ENCODE data around the gene TEX14.

Gene TEX14

DNA sequence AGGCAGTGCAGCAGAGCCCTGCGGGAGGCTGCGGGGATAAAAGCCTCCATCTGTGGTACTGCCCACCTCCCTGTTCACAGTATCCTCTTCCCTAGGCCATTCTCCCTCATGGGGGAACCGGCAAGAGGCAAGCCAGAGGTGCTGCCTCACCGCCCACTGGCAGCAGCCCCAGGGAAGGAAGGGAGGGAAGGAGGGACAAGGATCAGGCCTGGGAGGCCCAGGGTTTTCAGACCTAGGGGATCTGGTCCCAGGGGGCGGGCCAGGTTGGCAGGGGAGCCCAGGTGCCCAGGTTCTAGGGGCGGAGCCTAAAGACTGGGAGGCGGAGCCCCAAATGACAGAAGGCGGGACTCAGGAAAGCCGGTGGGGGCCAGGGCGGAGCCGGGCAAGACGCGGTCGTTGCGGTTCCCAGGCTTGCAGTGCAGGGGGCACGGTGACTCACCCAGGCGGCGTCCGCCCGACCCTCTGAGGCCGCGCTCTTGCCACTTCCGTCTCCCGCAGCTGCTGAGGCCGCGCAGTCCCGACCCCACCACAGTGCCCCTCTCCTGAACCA is 174.4 kb downstream of the TEX14 start:
- DNase-seq, result no peak

DNA sequence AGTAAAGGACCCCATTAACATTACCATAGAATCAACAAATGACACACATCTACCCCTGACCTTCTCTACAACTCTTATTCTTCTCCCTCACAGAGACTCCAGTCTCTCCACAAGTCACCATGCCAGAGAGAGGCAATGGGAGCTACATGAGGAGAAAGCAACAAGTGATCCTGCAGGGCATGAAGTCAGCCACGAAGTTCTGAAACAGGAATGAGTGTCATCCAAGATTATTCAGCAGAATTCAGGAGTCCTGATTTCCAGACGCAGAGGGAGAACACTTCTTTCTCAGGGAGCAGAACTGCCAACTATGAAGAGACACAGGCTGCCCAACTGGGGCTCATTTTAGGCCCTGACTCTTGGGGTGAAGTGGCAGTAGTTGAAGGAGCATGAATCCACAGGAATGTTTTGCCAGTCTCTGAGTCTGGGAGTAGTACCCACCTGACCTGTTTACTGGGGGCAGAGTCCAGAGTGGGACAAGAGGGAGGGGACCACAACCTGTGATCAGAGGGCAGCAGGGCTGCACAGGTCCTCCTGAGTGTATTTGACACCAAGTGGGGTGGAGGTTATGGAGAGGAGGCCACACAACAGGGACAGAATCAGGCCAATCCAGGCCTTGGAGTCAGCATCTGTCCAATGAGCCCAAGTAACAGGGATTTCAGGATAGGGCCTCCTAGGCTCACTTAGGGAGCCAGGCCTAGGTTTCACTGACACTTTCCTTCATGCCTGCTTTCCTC is 175.0 kb downstream of the TEX14 start:
- DNase-seq, result no peak

DNA sequence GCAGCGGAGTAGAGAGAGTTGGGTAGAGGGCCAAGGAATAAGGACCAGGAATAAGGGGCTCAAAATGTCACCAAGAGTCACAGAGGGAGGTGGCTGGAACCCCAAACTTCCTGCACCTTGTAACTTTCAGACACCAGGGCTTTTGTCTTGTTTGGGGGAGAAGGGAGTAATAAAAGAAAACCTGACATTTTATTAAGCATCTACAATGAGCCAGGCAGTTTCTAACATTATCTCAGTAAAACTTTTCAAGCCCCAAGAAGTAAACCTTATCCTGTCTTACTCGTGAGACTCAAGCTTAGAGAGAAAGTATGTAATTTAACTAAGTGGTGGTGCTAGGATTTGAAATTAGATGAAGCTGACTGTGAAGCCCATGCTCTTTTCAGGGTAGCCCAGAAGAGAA is 176.6 kb downstream of the TEX14 start:
- no peak for DNase-seq

DNA sequence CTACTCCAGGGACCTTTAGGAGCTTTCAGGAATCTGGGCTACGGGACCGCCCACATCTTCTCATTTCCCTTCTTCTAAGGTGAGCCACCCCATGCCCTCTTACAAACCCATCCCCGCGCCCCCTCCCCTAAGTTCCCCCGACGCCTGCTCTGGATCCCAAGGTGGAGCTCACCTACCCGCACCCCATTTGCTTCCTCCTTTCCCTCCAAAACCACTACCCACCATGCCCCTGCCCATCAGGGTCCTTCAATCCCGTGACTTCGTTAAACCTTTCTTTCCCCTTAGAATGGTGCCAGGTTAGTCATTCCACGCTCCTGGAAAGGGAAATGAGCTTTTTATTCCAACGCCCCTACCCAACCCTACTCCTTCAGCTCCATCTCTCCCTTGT is 177.1 kb downstream of the TEX14 start:
- DNase-seq, result no peak

DNA sequence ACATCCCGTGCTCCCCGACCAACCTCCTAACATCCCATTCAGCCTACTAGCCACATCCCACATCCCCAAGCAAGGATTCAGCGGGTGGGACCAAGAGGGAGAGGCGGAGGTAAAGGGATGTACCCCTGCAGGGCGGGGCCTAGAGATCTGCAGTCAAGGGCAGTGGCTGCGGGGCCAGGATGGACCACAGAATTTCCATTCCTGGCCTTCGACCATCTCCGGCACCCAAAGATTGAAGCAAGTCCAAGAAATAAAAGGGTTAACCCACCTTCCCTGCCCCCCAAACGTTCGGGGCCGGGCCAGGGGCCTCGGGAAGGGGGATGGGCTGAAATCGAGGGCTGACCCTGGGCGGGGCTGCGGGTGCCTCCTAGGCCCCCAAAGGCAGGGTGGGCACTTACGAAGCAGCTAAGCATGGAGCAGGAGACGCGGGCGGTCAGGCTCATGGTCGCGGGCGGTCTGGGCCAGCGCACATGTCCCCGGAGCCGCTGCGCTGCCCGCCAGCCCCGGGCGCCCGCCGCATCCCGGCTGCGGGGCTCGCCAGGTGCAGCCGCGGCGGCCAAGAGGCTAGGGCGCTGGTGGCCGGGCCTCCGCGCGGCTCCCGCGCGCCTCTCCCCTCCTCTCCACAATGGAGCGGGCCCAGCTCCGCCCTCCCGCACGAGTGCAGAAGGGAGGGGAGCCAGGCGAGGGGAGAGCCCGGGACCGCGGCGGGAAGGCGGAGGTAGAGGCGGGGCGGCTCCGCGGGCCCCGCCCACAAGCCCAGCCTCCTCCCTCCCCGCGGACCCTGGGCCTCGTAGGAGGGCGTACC is 177.7 kb downstream of the TEX14 start, which contains the start of gene MTMR4:
Gene MTMR4 (minus strand): TSS at position 674 of the 805 bp plus-strand sequence. CDS start 231 bp downstream, at position 443.
- DNase-seq, result peak; percentile 79

DNA sequence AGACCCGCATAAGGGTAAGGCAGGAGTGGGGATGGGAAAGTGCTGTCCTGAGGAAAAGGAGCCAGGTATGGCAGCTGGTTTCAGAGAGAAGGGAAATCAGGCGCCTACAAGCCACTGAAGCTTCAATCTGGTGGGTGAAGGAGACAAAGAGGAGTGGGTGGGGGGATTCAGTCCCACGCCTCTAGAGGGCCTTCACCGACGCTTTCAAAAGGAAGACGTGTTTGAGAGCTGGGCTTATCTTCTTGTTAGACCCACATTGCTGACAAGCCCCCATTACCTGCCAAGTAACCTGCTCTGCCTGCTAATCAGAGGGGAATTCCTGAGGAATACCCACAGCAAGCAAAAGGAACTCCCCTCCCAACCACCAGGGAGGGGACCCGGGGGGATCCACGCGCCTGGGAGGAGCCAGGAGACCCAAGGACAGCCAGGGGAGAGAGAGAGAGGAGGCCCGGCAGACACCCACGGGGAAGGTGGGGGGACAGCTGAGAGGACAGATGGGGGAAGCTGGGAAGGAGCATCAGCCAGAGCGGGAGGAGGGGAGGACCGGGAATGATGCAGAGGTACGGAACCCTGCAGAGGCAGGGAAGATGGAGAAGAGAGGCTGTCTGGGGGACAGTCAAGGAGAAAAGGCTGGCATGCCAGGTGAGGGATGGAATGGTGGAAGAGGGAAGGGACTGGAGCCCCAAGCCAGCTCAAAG is 178.4 kb downstream of the TEX14 start:
- DNase-seq, result peak; percentile 19

DNA sequence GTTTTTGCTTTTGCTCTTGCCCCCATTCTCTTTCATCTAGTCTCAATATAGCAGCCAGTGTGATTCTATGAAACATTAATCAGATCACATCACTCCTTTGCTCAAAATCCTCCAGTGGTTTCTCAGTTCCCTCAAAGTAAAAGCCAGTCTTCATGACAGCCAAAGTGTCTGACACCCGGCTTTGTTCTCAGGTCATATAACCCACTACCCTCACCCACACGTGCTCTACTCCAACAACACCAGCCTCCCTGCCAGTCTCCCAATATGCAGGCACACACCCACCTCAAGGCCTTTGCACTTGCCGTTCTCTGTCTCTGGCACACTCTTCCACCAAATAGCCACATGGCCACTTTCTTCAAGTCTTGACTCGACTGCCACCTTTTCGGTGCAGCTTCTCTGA is 181.8 kb downstream of the TEX14 start:
- no peak for DNase-seq

DNA sequence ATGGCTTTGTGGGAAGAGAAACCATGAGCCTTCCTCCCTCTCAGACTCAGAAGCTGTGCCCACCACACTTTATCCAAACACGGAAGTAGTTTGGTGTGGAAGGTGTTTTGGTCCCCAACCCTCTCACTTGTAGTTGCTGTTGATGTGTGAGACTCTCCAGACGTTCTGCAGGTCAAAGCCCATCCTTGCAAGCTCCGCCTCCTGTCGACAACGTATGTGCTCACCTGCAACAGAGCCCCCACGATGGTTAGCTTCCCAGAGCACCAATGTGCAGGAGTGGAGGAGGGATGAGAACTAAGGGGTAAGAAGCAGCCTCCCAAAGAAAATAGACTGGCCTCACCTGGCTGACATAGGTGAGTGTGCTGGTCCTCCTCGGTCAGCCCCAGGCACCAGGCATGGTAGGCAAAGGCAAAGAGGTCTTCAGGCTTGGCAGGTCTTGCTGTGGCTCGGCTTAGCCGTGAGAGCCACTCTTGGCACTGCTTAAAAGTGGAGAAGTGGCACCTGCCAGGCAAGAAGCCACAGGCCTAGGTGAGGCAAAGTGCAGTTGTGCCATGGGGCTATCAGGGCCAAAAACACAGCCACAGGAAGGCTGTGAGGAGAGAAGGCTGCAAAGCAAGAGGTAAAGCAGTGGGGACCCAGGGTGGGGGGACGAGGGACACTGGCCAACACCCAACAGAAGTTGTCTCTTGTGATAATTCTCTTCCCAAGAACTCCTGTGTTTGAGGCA is 183.3 kb downstream of the TEX14 start:
- no peak for DNase-seq

DNA sequence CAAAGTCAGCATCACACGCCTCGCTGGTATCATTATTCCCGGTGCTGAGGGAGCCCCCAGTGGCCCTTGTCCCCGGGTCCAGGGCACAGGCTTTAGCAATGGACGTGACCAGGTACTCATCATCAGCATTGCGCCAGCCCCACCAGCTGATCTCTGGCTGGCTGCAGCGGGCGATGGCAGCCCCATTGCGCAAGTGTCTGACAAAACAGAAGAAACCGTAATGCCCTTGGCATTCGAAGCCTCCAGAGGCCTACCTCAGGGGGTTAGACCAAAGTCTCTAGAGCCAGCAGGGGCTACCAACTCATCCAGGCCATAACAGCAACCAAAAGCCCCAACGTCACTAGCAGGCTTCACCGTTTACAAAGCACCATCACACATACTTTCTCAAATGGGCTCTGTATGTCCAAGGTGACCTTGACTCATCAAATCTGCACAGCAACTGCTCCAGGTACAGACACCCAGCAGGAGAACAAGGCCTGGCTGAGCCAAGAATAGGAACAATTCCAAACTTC is 184.7 kb downstream of the TEX14 start:
- DNase-seq, result no peak
